HepG2 (cell line): ENCODE measurements around the gene C20orf204. TPM values are rescaled to one million over a fixed set of nuclear protein-coding genes. Genes with fewer than 3 reads are reported as not detected.

ENCODE experiments used
- DMTF1 ChIP-seq: sonication (generic); formaldehyde crosslinking; IDR thresholded peaks from 2 replicates; pipeline ENCODE4 v1.4.0; 2020; ENCODE audit warnings: mild to moderate bottlenecking, missing genetic modification reagents
- FOXK1 ChIP-seq: sonication (generic); formaldehyde crosslinking; IDR thresholded peaks from 2 replicates; pipeline ENCODE4 v1.4.0; 2020; ENCODE audit warnings: low read depth, missing genetic modification reagents, borderline replicate concordance
- HOXA5 ChIP-seq: sonication (generic); formaldehyde crosslinking; IDR thresholded peaks from 2 replicates; pipeline ENCODE4 v1.4.0; 2020; ENCODE audit warnings: missing genetic modification reagents
- SIN3A ChIP-seq: IDR thresholded peaks from 2 replicates; pipeline ENCODE4 v1.6.1; 2011; ENCODE audit warnings: low read depth, mild to moderate bottlenecking, control low read depth, low read length, borderline replicate concordance
- ZEB1 ChIP-seq: IDR thresholded peaks from 2 replicates; pipeline ENCODE4 v1.6.1; 2012; ENCODE audit warnings: mild to moderate bottlenecking, low read depth, inconsistent platforms; ENCODE audit not compliant: insufficient replicate concordance
- ZFP41 ChIP-seq: sonication (generic); formaldehyde crosslinking; IDR thresholded peaks from 2 replicates; pipeline ENCODE4 v1.4.0; 2020; ENCODE audit warnings: mild to moderate bottlenecking, missing genetic modification reagents, borderline replicate concordance
- ZNF317 ChIP-seq: sonication (generic); formaldehyde crosslinking; IDR thresholded peaks from 2 replicates; pipeline ENCODE4 v1.5.0; 2020; ENCODE audit warnings: mild to moderate bottlenecking, missing genetic modification reagents
- ZNF484 ChIP-seq: sonication (generic); formaldehyde crosslinking; IDR thresholded peaks from 2 replicates; pipeline ENCODE4 v1.5.1; 2020; ENCODE audit warnings: mild to moderate bottlenecking, low read depth, missing genetic modification reagents, borderline replicate concordance
- ZNF83 ChIP-seq: sonication (generic); formaldehyde crosslinking; IDR thresholded peaks from 2 replicates; pipeline ENCODE4 v1.4.0; 2020; ENCODE audit warnings: missing genetic modification reagents, mild to moderate bottlenecking, borderline replicate concordance
- polyA plus RNA-seq, 8 experiments: library from polyadenylated mRNA; depleted of rRNA in 3 of 8; stranded (reverse) in 7 of 8; unstranded in 1 of 8; fragments of >200 nt; fragmentation: Illumina TruSeq in 4 of 8; extraction: Trizol in 4 of 8; gene quantifications; 2 replicates each; pipeline versions ENCODE4 v1.2.1 to v1.2.3, GENCODE V29; 2011 to 2016; ENCODE audit warnings: low read depth in 4 of 8, missing spikeins in 1 of 8, mixed read lengths in 1 of 8; ENCODE audit not compliant: insufficient read depth in 1 of 8
- total RNA-seq, 5 experiments: library from RNA; depleted of rRNA; stranded (reverse); fragments of >200 nt; fragmentation: Illumina TruSeq; extraction: Trizol; gene quantifications; 2 replicates each; pipeline ENCODE4 v1.2.3, GENCODE V29; 2016; ENCODE audit warnings: low read depth in 1 of 5
- TF ChIP-seq, protein P1 (sequence below): sonication (generic); formaldehyde crosslinking; IDR thresholded peaks from 2 replicates; pipeline ENCODE4 v1.5.0; 2020; ENCODE audit warnings: mild to moderate bottlenecking, missing genetic modification reagents, borderline replicate concordance
- TF ChIP-seq, protein P2 (sequence below): sonication (generic); formaldehyde crosslinking; IDR thresholded peaks from 2 replicates; pipeline ENCODE4 v1.4.0; 2020; ENCODE audit warnings: mild to moderate bottlenecking, missing genetic modification reagents
- TF ChIP-seq, protein P3 (sequence below): sonication (generic); formaldehyde crosslinking; IDR thresholded peaks from 2 replicates; pipeline ENCODE4 v1.5.1; 2020; ENCODE audit warnings: mild to moderate bottlenecking, missing genetic modification reagents

C20orf204 gene
- total and polyA plus RNA-seq, 2 of the 13 experiments (the other 11 are each of a cell fraction or from before 2014, with no cell fraction given) = 22.1 to 80.0 TPM

- TF ChIP-seq, protein P1, sequence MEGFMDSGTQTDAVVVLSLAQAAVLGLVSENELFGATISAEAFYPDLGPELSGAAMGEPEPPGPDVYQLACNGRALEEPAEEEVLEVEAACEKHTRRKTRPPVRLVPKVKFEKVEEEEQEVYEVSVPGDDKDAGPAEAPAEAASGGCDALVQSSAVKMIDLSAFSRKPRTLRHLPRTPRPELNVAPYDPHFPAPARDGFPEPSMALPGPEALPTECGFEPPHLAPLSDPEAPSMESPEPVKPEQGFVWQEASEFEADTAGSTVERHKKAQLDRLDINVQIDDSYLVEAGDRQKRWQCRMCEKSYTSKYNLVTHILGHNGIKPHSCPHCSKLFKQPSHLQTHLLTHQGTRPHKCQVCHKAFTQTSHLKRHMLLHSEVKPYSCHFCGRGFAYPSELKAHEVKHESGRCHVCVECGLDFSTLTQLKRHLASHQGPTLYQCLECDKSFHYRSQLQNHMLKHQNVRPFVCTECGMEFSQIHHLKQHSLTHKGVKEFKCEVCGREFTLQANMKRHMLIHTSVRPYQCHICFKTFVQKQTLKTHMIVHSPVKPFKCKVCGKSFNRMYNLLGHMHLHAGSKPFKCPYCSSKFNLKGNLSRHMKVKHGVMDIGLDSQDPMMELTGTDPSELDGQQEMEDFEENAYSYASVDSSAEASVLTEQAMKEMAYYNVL (CRISPR knock-in tag) = peak; percentile 63; the same call in 1 of the 2 replicates
- TF ChIP-seq, protein P2, sequence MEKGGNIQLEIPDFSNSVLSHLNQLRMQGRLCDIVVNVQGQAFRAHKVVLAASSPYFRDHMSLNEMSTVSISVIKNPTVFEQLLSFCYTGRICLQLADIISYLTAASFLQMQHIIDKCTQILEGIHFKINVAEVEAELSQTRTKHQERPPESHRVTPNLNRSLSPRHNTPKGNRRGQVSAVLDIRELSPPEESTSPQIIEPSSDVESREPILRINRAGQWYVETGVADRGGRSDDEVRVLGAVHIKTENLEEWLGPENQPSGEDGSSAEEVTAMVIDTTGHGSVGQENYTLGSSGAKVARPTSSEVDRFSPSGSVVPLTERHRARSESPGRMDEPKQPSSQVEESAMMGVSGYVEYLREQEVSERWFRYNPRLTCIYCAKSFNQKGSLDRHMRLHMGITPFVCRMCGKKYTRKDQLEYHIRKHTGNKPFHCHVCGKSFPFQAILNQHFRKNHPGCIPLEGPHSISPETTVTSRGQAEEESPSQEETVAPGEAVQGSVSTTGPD = no peak
- TF ChIP-seq ZNF317 (CRISPR knock-in tag) (0 out of 2 replicates have a peak, but pooled peaks have one; percentile 36), HOXA5 (CRISPR knock-in tag) (no peak), ZFP41 (CRISPR knock-in tag) (no peak), ZNF484 (CRISPR knock-in tag) (no peak), ZNF83 (CRISPR knock-in tag) (peak; percentile 74; the same call in 1 of the 2 replicates), ZEB1 (peak; percentile 20), FOXK1 (CRISPR knock-in tag) (no peak), DMTF1 (CRISPR knock-in tag) (no peak), SIN3A (0 out of 2 replicates have a peak, but pooled peaks have one; percentile 14)
- TF ChIP-seq, protein P3, sequence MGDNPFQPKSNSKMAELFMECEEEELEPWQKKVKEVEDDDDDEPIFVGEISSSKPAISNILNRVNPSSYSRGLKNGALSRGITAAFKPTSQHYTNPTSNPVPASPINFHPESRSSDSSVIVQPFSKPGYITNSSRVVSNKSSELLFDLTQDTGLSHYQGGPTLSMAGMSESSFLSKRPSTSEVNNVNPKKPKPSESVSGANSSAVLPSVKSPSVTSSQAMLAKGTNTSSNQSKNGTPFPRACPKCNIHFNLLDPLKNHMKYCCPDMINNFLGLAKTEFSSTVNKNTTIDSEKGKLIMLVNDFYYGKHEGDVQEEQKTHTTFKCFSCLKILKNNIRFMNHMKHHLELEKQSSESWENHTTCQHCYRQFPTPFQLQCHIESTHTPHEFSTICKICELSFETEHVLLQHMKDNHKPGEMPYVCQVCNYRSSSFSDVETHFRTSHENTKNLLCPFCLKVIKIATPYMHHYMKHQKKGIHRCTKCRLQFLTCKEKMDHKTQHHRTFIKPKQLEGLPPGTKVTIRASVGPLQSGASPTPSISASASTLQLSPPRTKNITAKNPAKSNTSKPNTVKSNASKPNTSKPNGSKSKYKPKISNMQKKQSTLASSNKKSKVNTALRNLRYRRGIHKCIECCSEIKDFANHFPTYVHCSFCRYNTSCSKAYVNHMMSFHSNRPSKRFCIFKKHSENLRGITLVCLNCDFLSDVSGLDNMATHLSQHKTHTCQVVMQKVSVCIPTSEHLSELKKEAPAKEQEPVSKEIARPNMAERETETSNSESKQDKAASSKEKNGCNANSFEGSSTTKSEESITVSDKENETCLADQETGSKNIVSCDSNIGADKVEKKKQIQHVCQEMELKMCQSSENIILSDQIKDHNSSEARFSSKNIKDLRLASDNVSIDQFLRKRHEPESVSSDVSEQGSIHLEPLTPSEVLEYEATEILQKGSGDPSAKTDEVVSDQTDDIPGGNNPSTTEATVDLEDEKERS (CRISPR knock-in tag) = no peak
Observed at GRCh38 chr20:64080013-64080812, 44.2 kb downstream of the C20orf204 start, which contains the start of gene OPRL1 (continued).
